Suprapubic skin (tissue), 4 donors: ENCODE data around the gene TSGA10. TPM values are rescaled to one million over a fixed set of nuclear protein-coding genes. Genes with fewer than 3 reads are reported as not detected.

Experiments used
- DNase-seq, 2 donors: peaks; one replicate each; pipeline ENCODE4 v3.0.0-alpha.2; 2019; ENCODE audit warnings: low spot score in 2 of 2
- H3K27ac ChIP-seq: fragments of 200-600 bp; sonication (generic); one replicate; pipeline ENCODE4 v1.5.1; 2019
- H3K27me3 ChIP-seq: fragments of 200-600 bp; sonication (generic); one replicate; pipeline ENCODE4 v1.5.1; 2019
- H3K36me3 ChIP-seq: fragments of 200-600 bp; sonication (generic); one replicate; pipeline ENCODE4 v1.5.1; 2019
- H3K4me1 ChIP-seq: fragments of 200-600 bp; sonication (generic); one replicate; pipeline ENCODE4 v1.5.1; 2019
- H3K4me3 ChIP-seq: fragments of 200-600 bp; sonication (generic); one replicate; pipeline ENCODE4 v1.5.1; 2019; ENCODE audit warnings: mild to moderate bottlenecking
- H3K9me3 ChIP-seq: fragments of 200-600 bp; sonication (generic); one replicate; pipeline ENCODE4 v1.5.1; 2019
- EP300 ChIP-seq: sonication (generic); formaldehyde crosslinking; IDR thresholded peaks from one replicate; pipeline ENCODE4 v1.6.1; 2017; ENCODE audit warnings: antibody characterized with exemption
- POLR2A ChIP-seq, 2 donors: fragments of 450-650 bp; IDR thresholded peaks; one replicate each; pipeline ENCODE4 v1.6.1; 2017; ENCODE audit warnings: antibody characterized with exemption in 2 of 2, mild to moderate bottlenecking in 2 of 2, moderate library complexity in 2 of 2
- POLR2AphosphoS5 ChIP-seq, 3 donors: sonication (generic); formaldehyde crosslinking; IDR thresholded peaks; one replicate each; pipeline ENCODE4 v1.6.1; 2017; ENCODE audit warnings: antibody characterized with exemption in 3 of 3
- WGBS: methylation state at CpG from one replicate; pipeline ENCODE4 v1.1.5; 2018; 5-methylcytosine and 5-hydroxymethylcytosine counted together
- total RNA-seq, 4 donors: library from RNA; depleted of rRNA; stranded (reverse); fragments of >200 nt; gene quantifications; one replicate each; pipeline ENCODE4 v1.1.0, GENCODE V29; 2016
- TF ChIP-seq, protein P1 (sequence below), 2 donors: fragments of 200-600 bp in 1 of 2; fragments of 450-650 bp in 1 of 2; sonication (generic) in 1 of 2; IDR thresholded peaks; one replicate each; pipeline ENCODE4 v1.5.1; 2016 to 2019; ENCODE audit warnings: antibody characterized with exemption in 2 of 2, mild to moderate bottlenecking in 1 of 2, moderate library complexity in 1 of 2

The TSGA10 gene
- total RNA-seq, 4 donors from 2014 or later: 7.5 to 13.4 (median 8.1) TPM

DNA sequence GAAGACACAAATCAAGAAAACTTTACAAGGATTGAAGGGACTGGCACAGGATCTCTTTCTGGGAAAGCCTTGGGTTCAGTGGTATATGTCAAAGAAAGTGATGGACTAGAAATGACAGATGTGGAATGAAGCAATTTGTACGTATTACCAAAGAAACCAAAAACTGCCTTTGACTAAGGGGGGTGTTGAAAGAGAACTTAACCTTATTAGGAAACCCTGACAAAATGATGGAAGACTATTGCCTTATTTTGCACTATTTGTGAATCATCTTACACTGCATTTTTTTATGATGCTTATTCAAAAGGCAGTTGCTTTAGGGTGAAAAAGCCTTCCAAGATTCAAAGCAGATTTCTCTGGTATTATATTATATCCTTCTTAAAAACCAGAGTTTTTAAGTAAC is 4.0 kb downstream of the TSGA10 start:
- no peak for DNase-seq
- Histone ChIP-seq H3K9me3 (no peaks in the 10 kb centered on the region), H3K27ac (no peak overlapping the region), H3K27me3 (no peaks in the 10 kb centered on the region), H3K4me1 (peaks cover 15% of the 10 kb centered on the region), H3K4me3 (no peak overlapping the region), H3K36me3 (no peaks in the 10 kb centered on the region)
- TF ChIP-seq POLR2A (IDR thresholded peaks at IDR 0.05) (no peak), EP300 (no peak), POLR2AphosphoS5 (IDR thresholded peaks at IDR 0.05) (no peak)
- TF ChIP-seq, protein P1, sequence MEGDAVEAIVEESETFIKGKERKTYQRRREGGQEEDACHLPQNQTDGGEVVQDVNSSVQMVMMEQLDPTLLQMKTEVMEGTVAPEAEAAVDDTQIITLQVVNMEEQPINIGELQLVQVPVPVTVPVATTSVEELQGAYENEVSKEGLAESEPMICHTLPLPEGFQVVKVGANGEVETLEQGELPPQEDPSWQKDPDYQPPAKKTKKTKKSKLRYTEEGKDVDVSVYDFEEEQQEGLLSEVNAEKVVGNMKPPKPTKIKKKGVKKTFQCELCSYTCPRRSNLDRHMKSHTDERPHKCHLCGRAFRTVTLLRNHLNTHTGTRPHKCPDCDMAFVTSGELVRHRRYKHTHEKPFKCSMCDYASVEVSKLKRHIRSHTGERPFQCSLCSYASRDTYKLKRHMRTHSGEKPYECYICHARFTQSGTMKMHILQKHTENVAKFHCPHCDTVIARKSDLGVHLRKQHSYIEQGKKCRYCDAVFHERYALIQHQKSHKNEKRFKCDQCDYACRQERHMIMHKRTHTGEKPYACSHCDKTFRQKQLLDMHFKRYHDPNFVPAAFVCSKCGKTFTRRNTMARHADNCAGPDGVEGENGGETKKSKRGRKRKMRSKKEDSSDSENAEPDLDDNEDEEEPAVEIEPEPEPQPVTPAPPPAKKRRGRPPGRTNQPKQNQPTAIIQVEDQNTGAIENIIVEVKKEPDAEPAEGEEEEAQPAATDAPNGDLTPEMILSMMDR (IDR thresholded peaks at IDR 0.05): no peak
- 92% methylated on average over 1 of the region's 1 CpG for WGBS

DNA sequence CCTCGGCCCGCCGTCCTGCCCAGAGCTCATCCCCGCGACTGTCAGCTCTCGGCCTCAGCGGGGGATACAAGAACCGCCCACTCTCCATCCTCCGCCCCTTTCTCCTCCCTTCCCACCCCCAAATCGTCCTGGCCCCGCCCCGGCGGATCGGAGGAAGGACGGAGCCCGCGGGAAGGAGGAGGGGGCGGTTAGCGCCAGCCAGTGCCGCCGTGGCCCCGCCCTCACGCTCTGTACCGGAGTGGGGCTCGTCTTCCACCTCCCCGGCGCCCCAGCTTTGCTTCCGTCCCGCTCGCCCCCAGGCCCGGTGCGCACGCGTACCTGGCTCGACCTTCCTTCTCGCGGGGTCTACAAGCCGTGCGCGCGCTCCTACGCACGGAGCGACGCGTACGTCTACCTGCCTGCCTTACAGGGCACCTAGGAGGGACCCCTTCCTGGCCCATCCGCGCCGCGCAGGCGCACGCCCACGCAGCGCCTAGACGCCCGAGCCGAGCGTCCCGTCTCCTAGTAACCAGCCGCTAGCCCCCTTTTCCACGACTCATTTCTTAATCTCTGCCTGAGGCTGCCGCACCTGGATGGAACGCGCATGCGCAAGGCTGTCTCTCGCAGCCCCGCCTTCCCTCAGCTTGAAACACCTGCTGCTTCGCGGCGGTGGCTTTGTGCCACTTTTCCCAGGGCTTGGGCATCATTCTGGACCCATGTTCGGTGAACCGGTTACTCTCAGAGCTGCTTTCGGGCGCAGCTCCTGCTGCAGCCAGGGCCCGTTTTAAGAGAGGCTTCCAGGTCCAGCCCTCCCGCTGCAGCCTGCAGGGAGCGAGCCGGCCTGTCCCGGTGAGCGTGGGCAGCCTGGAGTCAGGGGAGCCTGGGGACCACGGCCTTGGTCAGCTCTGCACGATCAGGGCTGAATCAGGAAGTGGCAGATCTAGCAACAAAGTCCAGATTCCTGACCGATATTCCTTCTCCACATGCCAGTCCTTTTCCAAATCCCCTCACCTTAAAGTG is 13.3 kb downstream of the TSGA10 start, which contains the start of gene C2orf15:
Gene C2orf15 (plus strand): TSS at position 598 of the 999 bp plus-strand sequence. CDS start 8,852 bp downstream, outside the sequence.
- peak; percentile 96 to 97 for DNase-seq
- Histone ChIP-seq H3K27me3 (no peaks in the 10 kb centered on the region), H3K27ac (peak within 1 kb of the TSS; percentile 94), H3K36me3 (no peaks in the 10 kb centered on the region), H3K9me3 (no peaks in the 10 kb centered on the region), H3K4me1 (peaks cover 13% of the 10 kb centered on the region), H3K4me3 (peak within 1 kb of the TSS; percentile 86)
- WGBS: under 1% methylated on average over 45 of the region's 84 CpGs
- TF ChIP-seq, protein P1 (IDR thresholded peaks at IDR 0.05): no peak
- TF ChIP-seq EP300: no peak
- peak in 1 of 2 donors; percentile 56 for TF ChIP-seq POLR2A (IDR thresholded peaks at IDR 0.05)
- no peak for TF ChIP-seq POLR2AphosphoS5 (IDR thresholded peaks at IDR 0.05)

DNA sequence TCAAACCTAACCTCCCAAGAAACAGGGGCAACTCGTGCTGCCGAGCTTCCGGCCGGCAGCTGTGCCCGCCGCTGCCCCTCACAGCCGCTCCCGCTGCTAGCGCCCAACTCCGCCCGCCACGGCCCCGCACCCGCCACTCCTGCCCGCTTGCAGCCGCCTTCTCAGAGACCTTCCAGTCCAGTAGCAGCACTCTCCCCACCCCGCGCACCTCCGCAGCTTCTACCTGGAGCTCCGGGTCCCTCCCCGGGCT is 14.0 kb downstream of the TSGA10 start:
- WGBS: 2% methylated on average over 13 of the region's 21 CpGs
- TF ChIP-seq POLR2A (IDR thresholded peaks at IDR 0.05) (no peak), POLR2AphosphoS5 (IDR thresholded peaks at IDR 0.05) (no peak), EP300 (no peak)
- TF ChIP-seq, protein P1 (IDR thresholded peaks at IDR 0.05): no peak
- Histone ChIP-seq H3K27me3 (no peaks in the 10 kb centered on the region), H3K9me3 (no peaks in the 10 kb centered on the region), H3K36me3 (no peaks in the 10 kb centered on the region), H3K27ac (peak overlapping the region; percentile 94), H3K4me1 (peaks cover 13% of the 10 kb centered on the region), H3K4me3 (peak overlapping the region; percentile 86)
- no peak for DNase-seq

DNA sequence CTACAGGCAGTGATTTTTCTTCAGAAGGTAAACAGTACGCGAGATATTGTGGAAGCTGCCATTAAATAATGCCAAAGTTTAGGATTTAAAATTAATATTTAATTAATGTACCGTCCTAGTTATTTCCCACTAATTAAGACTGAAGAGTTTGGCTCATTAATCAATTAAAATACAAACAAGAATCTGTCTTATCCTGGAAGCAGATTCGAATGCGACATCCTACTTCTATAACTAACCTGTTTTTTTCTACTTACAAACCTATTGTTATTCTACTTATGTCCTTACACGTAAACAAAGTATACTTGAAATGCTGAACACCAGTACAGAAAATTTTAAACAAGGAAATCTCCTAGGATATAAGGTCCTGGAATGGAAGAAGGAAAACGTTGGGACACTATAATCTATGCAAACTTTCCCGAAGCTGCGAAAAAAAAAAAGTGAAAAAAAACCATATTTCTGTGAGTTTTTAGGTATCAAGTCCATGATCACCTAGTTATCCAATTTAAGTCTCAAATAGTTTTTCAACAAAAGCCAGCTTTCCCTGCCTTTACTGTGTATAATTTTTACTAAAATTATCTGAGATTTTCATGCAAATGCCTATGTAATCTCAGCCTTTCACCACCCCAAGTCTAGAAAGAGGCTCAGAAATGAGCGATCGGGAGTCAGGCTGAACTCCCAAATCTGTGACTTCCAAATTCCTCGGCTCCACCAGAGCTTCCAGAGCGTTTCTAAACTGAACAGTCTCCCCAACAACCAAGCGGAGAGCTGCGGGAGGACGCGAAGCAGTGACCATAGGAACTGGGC is 14.5 kb downstream of the TSGA10 start:
- DNase-seq: no peak

More for the DNA sequence above, 14.5 kb downstream of the TSGA10 start:
- peak overlapping the region; percentile 94 for H3K27ac ChIP-seq
- H3K4me3 ChIP-seq: peak overlapping the region; percentile 86
- no peaks in the 10 kb centered on the region for H3K27me3 ChIP-seq
- no peaks in the 10 kb centered on the region for H3K36me3 ChIP-seq
- 24% methylated on average over 14 of the region's 17 CpGs for WGBS
- peaks cover 13% of the 10 kb centered on the region for H3K4me1 ChIP-seq
- TF ChIP-seq POLR2AphosphoS5 (IDR thresholded peaks at IDR 0.05): no peak
- TF ChIP-seq, protein P1 (IDR thresholded peaks at IDR 0.05): no peak
- no peak for TF ChIP-seq POLR2A (IDR thresholded peaks at IDR 0.05)
- no peak for TF ChIP-seq EP300
- H3K9me3 ChIP-seq: no peaks in the 10 kb centered on the region
